ENCODE measurements around the gene RELA. TPM values are rescaled to one million over a fixed set of nuclear protein-coding genes. Genes with fewer than 3 reads are reported as not detected.

Gene RELA
- total and polyA plus RNA-seq, 2 of the 13 experiments (the other 11 are each of a cell fraction or from before 2014, with no cell fraction given) = 21.4 to 40.5 TPM

DNA sequence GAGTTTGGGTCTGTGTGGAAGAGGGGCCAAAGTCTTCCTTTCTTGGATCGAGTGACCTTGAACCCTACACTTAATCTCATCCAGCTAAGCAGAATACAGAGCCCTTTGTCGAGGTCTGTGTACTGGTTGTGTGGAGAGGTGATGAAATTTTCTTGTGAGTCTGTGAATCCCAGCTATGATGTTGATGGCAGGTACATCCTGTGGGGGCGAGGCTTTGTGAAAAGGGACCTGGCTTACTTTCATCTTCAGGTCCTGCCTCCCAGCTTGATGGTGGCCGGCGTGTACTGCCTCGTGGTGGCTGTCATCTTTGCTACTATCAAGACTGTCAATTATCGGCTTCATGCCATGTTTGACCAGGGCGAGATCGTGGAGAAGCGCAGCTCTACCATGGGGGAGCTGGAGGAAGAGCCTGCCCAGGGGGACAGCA, 46.1 kb downstream of the RELA start (continued):
- TF ChIP-seq NR2F1 (CRISPR knock-in tag; IDR thresholded peaks at IDR 0.05) (no peak), CBX1 (IDR thresholded peaks at IDR 0.05; ENCODE audit: low read depth) (no peak), U2AF2 (IDR thresholded peaks at IDR 0.05; ENCODE audit: low read depth, low read length) (no peak), PAX8 (CRISPR knock-in tag; IDR thresholded peaks at IDR 0.05; ENCODE audit: borderline replicate concordance) (no peak), HOXA5 (CRISPR knock-in tag; IDR thresholded peaks at IDR 0.05) (no peak), ZNF232 (CRISPR knock-in tag; IDR thresholded peaks at IDR 0.05; ENCODE audit: borderline replicate concordance) (no peak), SCMH1 (CRISPR knock-in tag; IDR thresholded peaks at IDR 0.05; ENCODE audit: borderline replicate concordance) (no peak), NKX3-1 (CRISPR knock-in tag; IDR thresholded peaks at IDR 0.05) (no peak), CHD2 (IDR thresholded peaks at IDR 0.05; ENCODE audit: low read depth, low read length) (no peak), MATR3 (CRISPR knock-in tag; IDR thresholded peaks at IDR 0.05) (no peak), NR2F2 (IDR thresholded peaks at IDR 0.05; ENCODE audit: borderline replicate concordance, low read depth) (no peak), ZNF432 (CRISPR knock-in tag; IDR thresholded peaks at IDR 0.05; ENCODE audit: borderline replicate concordance) (no peak), ZNF274 (CRISPR knock-in tag; IDR thresholded peaks at IDR 0.05) (no peak), RARG (CRISPR knock-in tag; IDR thresholded peaks at IDR 0.05; ENCODE audit: low read depth) (no peak), ZNF484 (CRISPR knock-in tag; IDR thresholded peaks at IDR 0.05; ENCODE audit: borderline replicate concordance, low read depth) (no peak), THAP11 (CRISPR knock-in tag; IDR thresholded peaks at IDR 0.05) (0 out of 2 replicates have a peak, but pooled peaks have one; percentile 30), NFKB2 (CRISPR knock-in tag; IDR thresholded peaks at IDR 0.05; ENCODE audit: borderline replicate concordance) (no peak), ZC3H4 (CRISPR knock-in tag; IDR thresholded peaks at IDR 0.05; ENCODE audit: borderline replicate concordance) (0 out of 2 replicates have a peak, but pooled peaks have one; percentile 66), SOX6 (IDR thresholded peaks at IDR 0.05) (no peak), SOX6 (CRISPR knock-in tag; IDR thresholded peaks at IDR 0.05) (peak; percentile 73; the same call in 1 of the 2 replicates), ZNF549 (CRISPR knock-in tag; IDR thresholded peaks at IDR 0.05) (no peak)
- TF ChIP-seq, protein P1, sequence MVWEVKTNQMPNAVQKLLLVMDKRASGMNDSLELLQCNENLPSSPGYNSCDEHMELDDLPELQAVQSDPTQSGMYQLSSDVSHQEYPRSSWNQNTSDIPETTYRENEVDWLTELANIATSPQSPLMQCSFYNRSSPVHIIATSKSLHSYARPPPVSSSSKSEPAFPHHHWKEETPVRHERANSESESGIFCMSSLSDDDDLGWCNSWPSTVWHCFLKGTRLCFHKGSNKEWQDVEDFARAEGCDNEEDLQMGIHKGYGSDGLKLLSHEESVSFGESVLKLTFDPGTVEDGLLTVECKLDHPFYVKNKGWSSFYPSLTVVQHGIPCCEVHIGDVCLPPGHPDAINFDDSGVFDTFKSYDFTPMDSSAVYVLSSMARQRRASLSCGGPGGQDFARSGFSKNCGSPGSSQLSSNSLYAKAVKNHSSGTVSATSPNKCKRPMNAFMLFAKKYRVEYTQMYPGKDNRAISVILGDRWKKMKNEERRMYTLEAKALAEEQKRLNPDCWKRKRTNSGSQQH (CRISPR knock-in tag; IDR thresholded peaks at IDR 0.05; ENCODE audit: low read depth) = no peak
- TF ChIP-seq, protein P2, sequence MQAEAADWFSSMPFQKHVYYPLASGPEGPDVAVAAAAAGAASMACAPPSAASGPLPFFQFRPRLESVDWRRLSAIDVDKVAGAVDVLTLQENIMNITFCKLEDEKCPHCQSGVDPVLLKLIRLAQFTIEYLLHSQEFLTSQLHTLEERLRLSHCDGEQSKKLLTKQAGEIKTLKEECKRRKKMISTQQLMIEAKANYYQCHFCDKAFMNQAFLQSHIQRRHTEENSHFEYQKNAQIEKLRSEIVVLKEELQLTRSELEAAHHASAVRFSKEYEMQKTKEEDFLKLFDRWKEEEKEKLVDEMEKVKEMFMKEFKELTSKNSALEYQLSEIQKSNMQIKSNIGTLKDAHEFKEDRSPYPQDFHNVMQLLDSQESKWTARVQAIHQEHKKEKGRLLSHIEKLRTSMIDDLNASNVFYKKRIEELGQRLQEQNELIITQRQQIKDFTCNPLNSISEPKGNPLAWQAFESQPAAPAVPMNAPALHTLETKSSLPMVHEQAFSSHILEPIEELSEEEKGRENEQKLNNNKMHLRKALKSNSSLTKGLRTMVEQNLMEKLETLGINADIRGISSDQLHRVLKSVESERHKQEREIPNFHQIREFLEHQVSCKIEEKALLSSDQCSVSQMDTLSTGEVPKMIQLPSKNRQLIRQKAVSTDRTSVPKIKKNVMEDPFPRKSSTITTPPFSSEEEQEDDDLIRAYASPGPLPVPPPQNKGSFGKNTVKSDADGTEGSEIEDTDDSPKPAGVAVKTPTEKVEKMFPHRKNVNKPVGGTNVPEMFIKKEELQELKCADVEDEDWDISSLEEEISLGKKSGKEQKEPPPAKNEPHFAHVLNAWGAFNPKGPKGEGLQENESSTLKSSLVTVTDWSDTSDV (CRISPR knock-in tag; IDR thresholded peaks at IDR 0.05) = no peak
- TF ChIP-seq, protein P3, sequence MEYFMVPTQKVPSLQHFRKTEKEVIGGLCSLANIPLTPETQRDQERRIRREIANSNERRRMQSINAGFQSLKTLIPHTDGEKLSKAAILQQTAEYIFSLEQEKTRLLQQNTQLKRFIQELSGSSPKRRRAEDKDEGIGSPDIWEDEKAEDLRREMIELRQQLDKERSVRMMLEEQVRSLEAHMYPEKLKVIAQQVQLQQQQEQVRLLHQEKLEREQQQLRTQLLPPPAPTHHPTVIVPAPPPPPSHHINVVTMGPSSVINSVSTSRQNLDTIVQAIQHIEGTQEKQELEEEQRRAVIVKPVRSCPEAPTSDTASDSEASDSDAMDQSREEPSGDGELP (IDR thresholded peaks at IDR 0.05; ENCODE audit: borderline replicate concordance, low read depth) = no peak
- TF ChIP-seq, protein P4, sequence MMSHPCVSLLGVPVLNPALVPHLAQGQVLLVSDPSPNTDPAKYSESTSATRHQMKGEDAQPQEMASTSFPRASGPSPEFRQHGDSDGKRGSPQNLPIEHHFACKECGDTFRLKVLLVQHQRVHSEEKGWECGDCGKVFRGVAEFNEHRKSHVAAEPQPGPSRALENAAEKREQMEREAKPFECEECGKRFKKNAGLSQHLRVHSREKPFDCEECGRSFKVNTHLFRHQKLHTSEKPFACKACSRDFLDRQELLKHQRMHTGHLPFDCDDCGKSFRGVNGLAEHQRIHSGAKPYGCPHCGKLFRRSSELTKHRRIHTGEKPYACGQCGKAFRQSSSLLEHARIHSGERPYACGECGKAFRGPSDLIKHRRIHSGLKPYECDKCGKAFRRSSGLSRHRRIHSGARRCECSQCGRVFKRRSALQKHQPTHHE (CRISPR knock-in tag; IDR thresholded peaks at IDR 0.05; ENCODE audit: borderline replicate concordance) = 0 out of 2 replicates have a peak, but pooled peaks have one; percentile 67
- TF ChIP-seq, protein P5, sequence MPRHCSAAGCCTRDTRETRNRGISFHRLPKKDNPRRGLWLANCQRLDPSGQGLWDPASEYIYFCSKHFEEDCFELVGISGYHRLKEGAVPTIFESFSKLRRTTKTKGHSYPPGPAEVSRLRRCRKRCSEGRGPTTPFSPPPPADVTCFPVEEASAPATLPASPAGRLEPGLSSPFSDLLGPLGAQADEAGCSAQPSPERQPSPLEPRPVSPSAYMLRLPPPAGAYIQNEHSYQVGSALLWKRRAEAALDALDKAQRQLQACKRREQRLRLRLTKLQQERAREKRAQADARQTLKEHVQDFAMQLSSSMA (CRISPR knock-in tag; IDR thresholded peaks at IDR 0.05) = no peak

Data from HepG2 (cell line).